OCI-LY3 (cell line): ENCODE measurements around the gene ARF1.

Experiments
- EZH2phosphoT487 ChIP-seq: fragments of 200-600 bp; shearing (Covaris generic); IDR thresholded peaks from 2 replicates; pipeline ENCODE4 v1.6.1; 2018; ENCODE audit warnings: antibody characterized with exemption, mixed run types, low read depth
- TF ChIP-seq, protein P1 (sequence below): fragments of 200-600, 300-600 bp; sonication (generic); IDR thresholded peaks from 2 replicates; pipeline ENCODE4 v1.5.1; 2014; ENCODE audit warnings: antibody characterized with exemption, low read length, low read depth

DNA sequence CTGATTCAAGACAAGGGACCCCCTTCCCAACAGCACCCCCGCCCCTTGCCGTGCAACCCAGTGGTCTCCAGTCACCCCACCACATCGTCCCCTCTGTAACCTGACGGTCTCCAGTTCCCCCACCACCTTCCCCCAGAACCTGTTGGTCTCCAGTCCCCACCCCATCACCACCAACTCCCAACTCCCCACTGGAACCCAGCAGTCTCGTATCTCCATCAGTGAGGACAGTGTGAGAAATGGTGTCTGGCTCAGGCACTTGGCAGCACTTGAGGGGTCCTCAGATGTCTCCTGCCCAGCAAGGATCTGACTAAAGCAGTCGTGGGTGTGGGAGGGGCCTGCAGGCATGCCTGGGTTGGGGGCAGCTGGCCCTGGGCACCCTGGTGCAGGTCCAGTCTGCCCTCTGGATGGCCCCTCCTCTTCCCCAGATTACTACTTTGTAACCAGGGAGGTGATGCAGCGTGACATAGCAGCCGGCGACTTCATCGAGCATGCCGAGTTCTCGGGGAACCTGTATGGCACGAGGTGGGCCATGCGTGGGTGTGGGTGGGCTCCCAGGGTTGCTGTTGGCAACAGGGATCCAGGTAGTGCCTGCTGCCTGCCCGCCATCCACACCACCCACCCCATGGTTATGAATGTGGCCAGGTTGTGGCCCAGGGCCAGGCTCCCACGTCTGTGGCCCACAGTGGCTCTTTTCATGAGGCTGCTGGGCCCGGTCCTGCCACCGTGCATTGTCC, 64.1 kb downstream of the ARF1 start:
- TF ChIP-seq, protein P1, sequence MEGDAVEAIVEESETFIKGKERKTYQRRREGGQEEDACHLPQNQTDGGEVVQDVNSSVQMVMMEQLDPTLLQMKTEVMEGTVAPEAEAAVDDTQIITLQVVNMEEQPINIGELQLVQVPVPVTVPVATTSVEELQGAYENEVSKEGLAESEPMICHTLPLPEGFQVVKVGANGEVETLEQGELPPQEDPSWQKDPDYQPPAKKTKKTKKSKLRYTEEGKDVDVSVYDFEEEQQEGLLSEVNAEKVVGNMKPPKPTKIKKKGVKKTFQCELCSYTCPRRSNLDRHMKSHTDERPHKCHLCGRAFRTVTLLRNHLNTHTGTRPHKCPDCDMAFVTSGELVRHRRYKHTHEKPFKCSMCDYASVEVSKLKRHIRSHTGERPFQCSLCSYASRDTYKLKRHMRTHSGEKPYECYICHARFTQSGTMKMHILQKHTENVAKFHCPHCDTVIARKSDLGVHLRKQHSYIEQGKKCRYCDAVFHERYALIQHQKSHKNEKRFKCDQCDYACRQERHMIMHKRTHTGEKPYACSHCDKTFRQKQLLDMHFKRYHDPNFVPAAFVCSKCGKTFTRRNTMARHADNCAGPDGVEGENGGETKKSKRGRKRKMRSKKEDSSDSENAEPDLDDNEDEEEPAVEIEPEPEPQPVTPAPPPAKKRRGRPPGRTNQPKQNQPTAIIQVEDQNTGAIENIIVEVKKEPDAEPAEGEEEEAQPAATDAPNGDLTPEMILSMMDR: no peak
- TF ChIP-seq EZH2phosphoT487: no peak
